ENCODE data around the gene AP3S1.
"Not testable (repeated sequence)": the region's sequence is repeated elsewhere in the genome, so short reads cannot be mapped to it uniquely, and the experiment has no call there.

AP3S1 gene

GRCh38 chr5:115877342-115877741 is 35.6 kb downstream of the AP3S1 start:
- not testable (repeated sequence) for DNase-seq

GRCh38 chr5:115882434-115882833 is 40.7 kb downstream of the AP3S1 start:
- DNase-seq, result not testable (repeated sequence)

GRCh38 chr5:115884704-115885103 is 43.0 kb downstream of the AP3S1 start:
- DNase-seq, result no peak

- not testable (repeated sequence) for DNase-seq
These were observed 43.5 kb downstream of the AP3S1 start for GRCh38 chr5:115885208-115885607.

- no peak for DNase-seq
These were observed 46.3 kb downstream of the AP3S1 start for GRCh38 chr5:115888027-115888426.

GRCh38 chr5:115892021-115892420 is 50.3 kb downstream of the AP3S1 start:
- DNase-seq, result no peak

- no peak for DNase-seq
These were observed 52.6 kb downstream of the AP3S1 start for GRCh38 chr5:115894342-115894741.

GRCh38 chr5:115895821-115896220 is 54.1 kb downstream of the AP3S1 start:
- DNase-seq, result no peak

GRCh38 chr5:115898656-115899055 is 56.9 kb downstream of the AP3S1 start:
- DNase-seq, result no peak

- DNase-seq, result no peak
These were observed 65.4 kb downstream of the AP3S1 start for GRCh38 chr5:115907177-115907576.

GRCh38 chr5:115913623-115914400 is 72.1 kb downstream of the AP3S1 start:
- DNase-seq, result not testable (repeated sequence)

GRCh38 chr5:115920171-115920725 is 78.5 kb downstream of the AP3S1 start:
- DNase-seq, result no peak

- DNase-seq, result not testable (repeated sequence)
These were observed 87.1 kb downstream of the AP3S1 start for GRCh38 chr5:115928578-115929407.

GRCh38 chr5:115930171-115930570 is 88.4 kb downstream of the AP3S1 start:
- DNase-seq, result not testable (repeated sequence)

- DNase-seq, result no peak
These were observed 89.0 kb downstream of the AP3S1 start for GRCh38 chr5:115930630-115931337.

- no peak for DNase-seq
These were observed 91.3 kb downstream of the AP3S1 start for GRCh38 chr5:115932991-115933390.

GRCh38 chr5:115934388-115934974 is 92.7 kb downstream of the AP3S1 start:
- DNase-seq, result no peak

- DNase-seq, result no peak
These were observed 94.3 kb downstream of the AP3S1 start for GRCh38 chr5:115936031-115936430.

- DNase-seq, result no peak
These were observed 97.3 kb downstream of the AP3S1 start for GRCh38 chr5:115939059-115939458.

- DNase-seq, result no peak
These were observed 98.5 kb downstream of the AP3S1 start for GRCh38 chr5:115940080-115940810.

GRCh38 chr5:115941051-115941675 is 99.4 kb downstream of the AP3S1 start:
- peak; percentile 83 for DNase-seq

Measured in amniotic stem cell (primary cell).